ENCODE measurements around the gene PID1. TPM values are rescaled to one million over a fixed set of nuclear protein-coding genes. Genes with fewer than 3 reads are reported as not detected.

Gene PID1
- total RNA-seq, 1 donor from 2014 or later: 0.69 TPM

DNA sequence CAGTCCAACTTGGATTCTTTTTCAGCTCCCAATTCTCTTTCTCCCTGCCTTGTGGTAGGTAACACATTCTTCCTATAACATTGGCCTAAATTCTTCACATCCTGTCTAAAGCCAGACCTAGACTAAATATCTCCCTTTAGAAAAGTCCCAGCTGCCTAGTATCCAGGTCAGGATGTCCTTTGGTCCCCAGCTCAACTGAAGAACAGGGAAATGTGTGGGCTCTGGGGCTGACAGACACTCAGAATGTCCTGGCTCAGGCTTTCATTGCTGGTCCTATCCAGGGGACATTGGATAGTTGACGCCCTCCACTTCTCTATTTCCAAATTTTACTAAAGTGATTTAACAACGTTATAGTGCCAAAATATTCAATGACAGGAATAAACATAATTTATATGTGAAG, 219.3 kb downstream of the PID1 start:
- no peak overlapping the region for H3K4me3 ChIP-seq (ENCODE audit: low read depth, low read length)
- TF ChIP-seq, protein P1, sequence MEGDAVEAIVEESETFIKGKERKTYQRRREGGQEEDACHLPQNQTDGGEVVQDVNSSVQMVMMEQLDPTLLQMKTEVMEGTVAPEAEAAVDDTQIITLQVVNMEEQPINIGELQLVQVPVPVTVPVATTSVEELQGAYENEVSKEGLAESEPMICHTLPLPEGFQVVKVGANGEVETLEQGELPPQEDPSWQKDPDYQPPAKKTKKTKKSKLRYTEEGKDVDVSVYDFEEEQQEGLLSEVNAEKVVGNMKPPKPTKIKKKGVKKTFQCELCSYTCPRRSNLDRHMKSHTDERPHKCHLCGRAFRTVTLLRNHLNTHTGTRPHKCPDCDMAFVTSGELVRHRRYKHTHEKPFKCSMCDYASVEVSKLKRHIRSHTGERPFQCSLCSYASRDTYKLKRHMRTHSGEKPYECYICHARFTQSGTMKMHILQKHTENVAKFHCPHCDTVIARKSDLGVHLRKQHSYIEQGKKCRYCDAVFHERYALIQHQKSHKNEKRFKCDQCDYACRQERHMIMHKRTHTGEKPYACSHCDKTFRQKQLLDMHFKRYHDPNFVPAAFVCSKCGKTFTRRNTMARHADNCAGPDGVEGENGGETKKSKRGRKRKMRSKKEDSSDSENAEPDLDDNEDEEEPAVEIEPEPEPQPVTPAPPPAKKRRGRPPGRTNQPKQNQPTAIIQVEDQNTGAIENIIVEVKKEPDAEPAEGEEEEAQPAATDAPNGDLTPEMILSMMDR (conservative IDR thresholded peaks at IDR 0.05; ENCODE audit: low read depth, low read length): no peak
- no peak for DNase-seq (ENCODE audit: low read depth)

DNA sequence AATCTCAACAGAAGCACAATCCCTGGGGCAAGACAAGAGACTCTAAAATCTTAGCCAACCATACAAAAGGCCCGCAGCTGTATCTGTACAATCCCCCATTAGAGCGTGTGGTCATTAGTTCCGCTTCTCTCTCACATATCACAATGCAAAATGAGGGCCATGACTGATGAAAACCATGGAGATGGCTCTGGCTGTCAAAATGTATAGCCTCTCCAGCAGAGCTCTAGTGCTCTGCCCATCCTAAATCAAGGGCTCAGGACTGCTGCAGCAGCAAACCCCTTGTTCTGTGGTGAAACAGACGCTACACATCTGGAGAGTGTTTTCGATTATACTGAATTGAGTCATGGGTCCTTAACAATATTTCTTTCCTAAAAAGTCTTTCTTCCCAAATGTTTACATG, 221.0 kb downstream of the PID1 start:
- TF ChIP-seq, protein P1 (conservative IDR thresholded peaks at IDR 0.05; ENCODE audit: low read depth, low read length): no peak
- DNase-seq (ENCODE audit: low read depth): no peak
- no peak overlapping the region for H3K4me3 ChIP-seq (ENCODE audit: low read depth, low read length)

DNA sequence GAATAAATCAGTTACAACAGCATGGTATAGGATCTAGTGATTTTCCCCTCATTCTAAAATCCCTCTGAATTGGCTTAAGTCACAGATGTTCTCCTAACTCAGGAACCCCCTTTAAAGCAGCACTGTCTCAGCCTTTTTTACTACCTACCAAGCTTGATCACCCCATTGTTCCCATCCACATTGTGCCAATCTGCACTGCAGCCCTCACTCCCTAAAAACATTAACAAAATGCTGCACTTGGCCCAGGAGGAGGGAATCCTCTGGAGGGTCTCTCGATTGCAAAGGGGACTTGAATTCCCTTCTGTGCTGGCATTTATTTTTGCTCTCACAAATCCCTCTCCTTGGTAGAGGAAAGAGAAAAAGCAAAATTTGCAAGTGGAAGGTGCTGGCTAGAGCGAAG, 223.0 kb downstream of the PID1 start:
- no peak overlapping the region for H3K4me3 ChIP-seq (ENCODE audit: low read depth, low read length)
- TF ChIP-seq, protein P1 (conservative IDR thresholded peaks at IDR 0.05; ENCODE audit: low read depth, low read length): no peak
- DNase-seq (ENCODE audit: low read depth): no peak

DNA sequence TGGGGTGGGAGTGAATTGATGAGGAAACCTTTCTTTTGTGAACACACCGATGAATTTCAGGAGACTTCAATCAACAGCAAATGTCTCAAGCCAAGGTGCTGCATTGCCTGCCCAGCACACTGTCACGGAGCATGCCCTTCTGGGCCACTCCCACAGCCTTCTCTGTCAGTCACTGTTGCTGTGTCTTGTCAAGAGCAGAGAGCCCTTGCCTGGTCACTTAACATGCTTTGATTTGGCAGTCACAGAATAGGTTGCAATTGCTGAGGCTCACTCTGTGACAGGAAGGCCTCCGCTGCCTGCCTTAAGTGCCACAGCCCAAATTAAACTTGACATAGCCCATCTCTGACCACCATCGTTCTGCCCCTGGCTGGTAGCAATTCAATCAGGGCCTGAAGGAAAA, 225.4 kb downstream of the PID1 start:
- no peak overlapping the region for H3K4me3 ChIP-seq (ENCODE audit: low read depth, low read length)
- no peak for DNase-seq (ENCODE audit: low read depth)
- TF ChIP-seq, protein P1 (conservative IDR thresholded peaks at IDR 0.05; ENCODE audit: low read depth, low read length): no peak

DNA sequence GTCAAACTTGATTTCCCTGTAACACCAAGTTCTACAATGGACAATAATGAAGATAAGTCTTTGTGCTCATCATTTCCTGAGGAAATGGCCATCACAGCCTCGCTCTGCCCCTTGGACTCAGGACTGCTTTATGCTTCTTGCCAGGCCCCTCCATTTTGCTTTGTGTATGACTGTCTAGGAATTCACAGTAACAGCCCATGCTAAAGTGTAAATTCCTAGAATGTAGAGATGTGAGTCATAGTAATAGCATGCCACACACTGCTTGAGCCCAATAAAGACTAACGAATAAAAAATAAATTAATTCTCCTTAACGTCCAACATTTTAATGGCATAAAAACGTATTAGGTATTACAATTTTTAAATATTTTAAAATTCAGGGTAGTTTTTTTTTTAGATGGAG, 226.5 kb downstream of the PID1 start:
- H3K4me3 ChIP-seq (ENCODE audit: low read depth, low read length): no peak overlapping the region
- TF ChIP-seq, protein P1 (conservative IDR thresholded peaks at IDR 0.05; ENCODE audit: low read depth, low read length): no peak

DNA sequence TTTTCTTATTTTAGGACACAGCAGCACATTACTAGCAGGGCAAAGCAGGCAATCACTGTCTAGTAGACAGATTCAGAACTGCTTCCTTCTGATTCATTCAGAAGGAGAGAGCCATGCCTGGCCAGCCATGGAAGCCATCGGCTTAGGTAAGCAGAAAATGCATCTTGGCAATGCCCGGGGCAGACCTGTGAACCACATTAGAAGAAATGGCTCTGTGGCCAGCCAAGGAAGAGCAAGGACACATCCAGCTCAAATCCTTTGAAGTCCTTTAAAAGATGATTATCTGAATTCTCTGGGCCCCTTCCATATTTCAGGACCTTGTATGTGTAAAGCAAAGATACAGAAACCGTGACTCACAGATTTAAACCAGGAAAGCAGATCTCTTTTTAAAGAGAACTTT, 227.4 kb downstream of the PID1 start:
- no peak overlapping the region for H3K4me3 ChIP-seq (ENCODE audit: low read depth, low read length)
- no peak for DNase-seq (ENCODE audit: low read depth)
- TF ChIP-seq, protein P1 (conservative IDR thresholded peaks at IDR 0.05; ENCODE audit: low read depth, low read length): no peak

More for the DNA sequence above, 226.5 kb downstream of the PID1 start:
- DNase-seq (ENCODE audit: low read depth): no peak

DNA sequence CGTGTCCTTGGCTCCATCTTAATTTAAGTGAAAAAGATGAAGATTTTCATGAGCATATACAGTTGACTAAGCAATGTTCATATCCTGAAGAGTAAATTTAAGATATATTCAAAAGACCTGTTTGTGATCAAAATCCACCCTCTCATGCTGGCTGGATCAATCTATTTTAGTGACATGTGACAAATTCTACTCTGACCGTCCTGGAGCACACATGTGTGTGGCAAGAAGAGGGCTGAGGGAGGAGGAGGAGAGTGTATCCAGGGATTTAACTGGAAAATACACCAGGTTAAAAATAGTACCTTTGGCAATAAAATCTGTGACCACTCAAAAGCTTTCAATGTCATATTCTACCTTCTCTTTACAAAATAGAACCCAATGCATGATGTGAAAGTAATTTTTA, 228.7 kb downstream of the PID1 start:
- no peak overlapping the region for H3K4me3 ChIP-seq (ENCODE audit: low read depth, low read length)
- no peak for DNase-seq (ENCODE audit: low read depth)
- TF ChIP-seq, protein P1 (conservative IDR thresholded peaks at IDR 0.05; ENCODE audit: low read depth, low read length): no peak
